ENCODE results near the gene ST3GAL5.

DNA sequence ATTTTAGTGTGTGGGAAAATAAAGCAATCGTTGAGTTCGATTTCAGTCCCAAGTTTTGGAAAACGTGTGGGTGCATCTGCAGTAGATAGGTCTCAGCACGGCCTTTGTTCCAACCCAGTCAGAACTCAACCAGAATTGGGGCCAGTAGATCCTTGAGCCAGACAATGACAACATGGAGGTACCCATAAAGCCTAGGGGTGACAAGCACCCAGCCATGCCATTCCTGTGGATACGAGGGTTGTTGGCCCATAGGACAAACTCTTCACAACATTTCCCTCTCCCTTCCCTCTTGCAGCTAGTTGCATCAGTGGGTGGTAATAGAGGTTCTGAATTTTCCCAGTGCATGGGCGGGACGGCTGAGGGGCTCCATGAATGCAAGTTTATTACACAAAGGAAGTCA, 60.1 kb downstream of the ST3GAL5 start:
- TF ChIP-seq, protein P1, sequence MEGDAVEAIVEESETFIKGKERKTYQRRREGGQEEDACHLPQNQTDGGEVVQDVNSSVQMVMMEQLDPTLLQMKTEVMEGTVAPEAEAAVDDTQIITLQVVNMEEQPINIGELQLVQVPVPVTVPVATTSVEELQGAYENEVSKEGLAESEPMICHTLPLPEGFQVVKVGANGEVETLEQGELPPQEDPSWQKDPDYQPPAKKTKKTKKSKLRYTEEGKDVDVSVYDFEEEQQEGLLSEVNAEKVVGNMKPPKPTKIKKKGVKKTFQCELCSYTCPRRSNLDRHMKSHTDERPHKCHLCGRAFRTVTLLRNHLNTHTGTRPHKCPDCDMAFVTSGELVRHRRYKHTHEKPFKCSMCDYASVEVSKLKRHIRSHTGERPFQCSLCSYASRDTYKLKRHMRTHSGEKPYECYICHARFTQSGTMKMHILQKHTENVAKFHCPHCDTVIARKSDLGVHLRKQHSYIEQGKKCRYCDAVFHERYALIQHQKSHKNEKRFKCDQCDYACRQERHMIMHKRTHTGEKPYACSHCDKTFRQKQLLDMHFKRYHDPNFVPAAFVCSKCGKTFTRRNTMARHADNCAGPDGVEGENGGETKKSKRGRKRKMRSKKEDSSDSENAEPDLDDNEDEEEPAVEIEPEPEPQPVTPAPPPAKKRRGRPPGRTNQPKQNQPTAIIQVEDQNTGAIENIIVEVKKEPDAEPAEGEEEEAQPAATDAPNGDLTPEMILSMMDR (IDR thresholded peaks at IDR 0.05), result no peak
- TF ChIP-seq EZH2 (IDR thresholded peaks at IDR 0.05; ENCODE audit: borderline replicate concordance, insufficient read depth, low read depth, low read length, poor library complexity, severe bottlenecking), result no peak

All from B cell (primary cell).